ENCODE data around the gene EGFL8.

EGFL8 gene

GRCh38 chr6:32167761-32168262 lies 3.4 kb downstream of the EGFL8 start:
- no peak for DNase-seq (ENCODE audit: low read depth, low spot score)

GRCh38 chr6:32168350-32168749 lies 4.0 kb downstream of the EGFL8 start:
- no peak for DNase-seq (ENCODE audit: low read depth, low spot score)

- DNase-seq (ENCODE audit: low read depth, low spot score): no peak
These were observed 4.6 kb downstream of the EGFL8 start for GRCh38 chr6:32168807-32169591.

- DNase-seq (ENCODE audit: low read depth, low spot score): no peak
These were observed 5.9 kb downstream of the EGFL8 start for GRCh38 chr6:32170294-32170693.

GRCh38 chr6:32171234-32171633 lies 6.8 kb downstream of the EGFL8 start:
- DNase-seq (ENCODE audit: low read depth, low spot score): no peak

GRCh38 chr6:32173051-32173727 lies 8.8 kb downstream of the EGFL8 start:
- DNase-seq (ENCODE audit: low read depth, low spot score): no peak

GRCh38 chr6:32174416-32174815 lies 10.0 kb downstream of the EGFL8 start:
- DNase-seq (ENCODE audit: low read depth, low spot score): no peak

- no peak for DNase-seq (ENCODE audit: low read depth, low spot score)
These were observed 10.9 kb downstream of the EGFL8 start for GRCh38 chr6:32175322-32175710.

GRCh38 chr6:32175711-32176475 lies 11.5 kb downstream of the EGFL8 start, which contains the start of gene AGPAT1:
Gene AGPAT1, minus strand, starts transcription at chr6:32176084. Its CDS starts 4,588 bp downstream, at chr6:32171496.
- DNase-seq (ENCODE audit: low read depth, low spot score): peak; percentile 92

- DNase-seq (ENCODE audit: low read depth, low spot score): no peak
These were observed 12.2 kb downstream of the EGFL8 start for GRCh38 chr6:32176476-32177182.

GRCh38 chr6:32177183-32177787 lies 12.9 kb downstream of the EGFL8 start:
- no peak for DNase-seq (ENCODE audit: low read depth, low spot score)

GRCh38 chr6:32177788-32178546 lies 13.6 kb downstream of the EGFL8 start, which contains the start of gene RNF5:
Gene RNF5, plus strand, starts transcription at chr6:32178405. Its CDS starts 107 bp downstream, at chr6:32178512.
- DNase-seq (ENCODE audit: low read depth, low spot score): peak; percentile 91

GRCh38 chr6:32178547-32179440 lies 14.4 kb downstream of the EGFL8 start:
- DNase-seq (ENCODE audit: low read depth, low spot score): no peak

GRCh38 chr6:32179766-32180405 lies 15.5 kb downstream of the EGFL8 start:
- DNase-seq (ENCODE audit: low read depth, low spot score): no peak

GRCh38 chr6:32181148-32181702 lies 16.8 kb downstream of the EGFL8 start:
- DNase-seq (ENCODE audit: low read depth, low spot score): no peak

GRCh38 chr6:32181915-32182529 lies 17.6 kb downstream of the EGFL8 start:
- no peak for DNase-seq (ENCODE audit: low read depth, low spot score)

GRCh38 chr6:32182555-32182981 lies 18.2 kb downstream of the EGFL8 start:
- DNase-seq (ENCODE audit: low read depth, low spot score): no peak

- DNase-seq (ENCODE audit: low read depth, low spot score): no peak
These were observed 18.6 kb downstream of the EGFL8 start for GRCh38 chr6:32183030-32183429.
